Choroid plexus epithelial cell (primary cell): ENCODE measurements around the gene PTMS.

Source experiments
- DNase-seq: peaks from one replicate; pipeline ENCODE4 v3.0.0-alpha.2; 2010; ENCODE audit warnings: low read depth
- H3K4me3 ChIP-seq: 2 replicates; pipeline ENCODE4 v1.5.1; 2011; ENCODE audit warnings: low read depth, mild to moderate bottlenecking, control low read depth, low read length, moderate library complexity
- CTCF ChIP-seq: conservative IDR thresholded peaks from 2 replicates; pipeline ENCODE4 v1.5.1; 2011; ENCODE audit warnings: low read depth, mild to moderate bottlenecking, control low read depth, inconsistent platforms, low read length, moderate library complexity

The PTMS gene

GRCh38 chr12:6791931-6792520, 25.9 kb downstream of the PTMS start:
- H3K4me3 ChIP-seq = no peak overlapping the region
- DNase-seq = no peak
- no peak for TF ChIP-seq CTCF

- no peak for DNase-seq
- H3K4me3 ChIP-seq = peak overlapping the region; percentile 6
- TF ChIP-seq CTCF = no peak
Observed at GRCh38 chr12:6792522-6793201, 26.5 kb downstream of the PTMS start.

GRCh38 chr12:6795088-6795487, 28.9 kb downstream of the PTMS start:
- DNase-seq = no peak
- TF ChIP-seq CTCF = no peak
- no peak overlapping the region for H3K4me3 ChIP-seq

- no peak for DNase-seq
- H3K4me3 ChIP-seq = no peak overlapping the region
- TF ChIP-seq CTCF = no peak
Observed at GRCh38 chr12:6796576-6796975, 30.4 kb downstream of the PTMS start.

- TF ChIP-seq CTCF = no peak
- no peak for DNase-seq
Observed at GRCh38 chr12:6799147-6799546, 33.0 kb downstream of the PTMS start.

GRCh38 chr12:6807170-6807569, 41.0 kb downstream of the PTMS start:
- no peak for DNase-seq
- TF ChIP-seq CTCF = no peak
- H3K4me3 ChIP-seq = no peak overlapping the region

More at GRCh38 chr12:6799147-6799546, 33.0 kb downstream of the PTMS start:
- no peak overlapping the region for H3K4me3 ChIP-seq

GRCh38 chr12:6809056-6809455, 42.9 kb downstream of the PTMS start:
- H3K4me3 ChIP-seq = no peak overlapping the region
- TF ChIP-seq CTCF = no peak
- no peak for DNase-seq
